Kidney epithelial cell (primary cell): ENCODE measurements around the gene EIF3A. TPM values are rescaled to one million over a fixed set of nuclear protein-coding genes. Genes with fewer than 3 reads are reported as not detected.

ENCODE experiments used
- DNase-seq: peaks from one replicate; pipeline ENCODE4 v3.0.0-alpha.2; 2010; ENCODE audit warnings: low read depth
- H3K27me3 ChIP-seq: 2 replicates; pipeline ENCODE4 v1.6.0; 2011; ENCODE audit warnings: low read length; ENCODE audit not compliant: control insufficient read depth, insufficient read depth
- H3K36me3 ChIP-seq: 2 replicates; pipeline ENCODE4 v1.5.1; 2011; ENCODE audit warnings: low read length; ENCODE audit not compliant: control insufficient read depth, insufficient read depth
- H3K4me3 ChIP-seq: 2 replicates; pipeline ENCODE4 v1.5.1; 2011; ENCODE audit warnings: low read depth, mild to moderate bottlenecking, control low read depth, low read length
- total RNA-seq: library from RNA; depleted of rRNA; stranded (reverse); fragments of >200 nt; gene quantifications from 2 replicates; pipeline ENCODE4 v1.2.3, GENCODE V29; 2015
- TF ChIP-seq, protein P1 (sequence below): IDR thresholded peaks from 2 replicates; pipeline ENCODE4 v1.5.1; 2011; ENCODE audit warnings: mild to moderate bottlenecking, moderate library complexity, low read length, control low read depth, inconsistent platforms; ENCODE audit not compliant: insufficient read depth, poor library complexity, severe bottlenecking

Gene EIF3A
- total RNA-seq, 1 donor from 2014 or later, result 140 TPM

DNA sequence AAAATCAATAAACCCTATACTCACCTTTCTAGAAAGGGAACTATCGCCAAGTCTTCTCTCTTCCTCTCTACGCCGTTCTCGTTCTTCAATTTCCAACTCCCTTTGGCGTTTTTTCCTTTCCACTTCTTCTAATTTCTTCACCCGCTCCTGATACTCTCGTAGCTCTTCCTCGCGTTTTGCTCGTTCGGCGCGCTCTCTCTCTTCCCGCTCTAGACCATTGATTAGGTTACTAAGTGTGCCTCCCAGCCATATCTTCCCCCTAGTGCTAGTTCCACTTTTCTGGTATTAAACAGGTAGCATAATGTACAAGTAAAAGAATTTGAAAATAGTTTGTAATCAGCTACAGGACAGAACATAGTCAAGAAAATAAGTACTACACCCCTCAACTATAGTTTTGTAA lies 30.8 kb downstream of the EIF3A start:
- Histone ChIP-seq H3K27me3 (no peaks in the 10 kb centered on the region), H3K4me3 (no peak overlapping the region), H3K36me3 (peaks cover 2% of the 10 kb centered on the region)
- DNase-seq, result no peak
- TF ChIP-seq, protein P1, sequence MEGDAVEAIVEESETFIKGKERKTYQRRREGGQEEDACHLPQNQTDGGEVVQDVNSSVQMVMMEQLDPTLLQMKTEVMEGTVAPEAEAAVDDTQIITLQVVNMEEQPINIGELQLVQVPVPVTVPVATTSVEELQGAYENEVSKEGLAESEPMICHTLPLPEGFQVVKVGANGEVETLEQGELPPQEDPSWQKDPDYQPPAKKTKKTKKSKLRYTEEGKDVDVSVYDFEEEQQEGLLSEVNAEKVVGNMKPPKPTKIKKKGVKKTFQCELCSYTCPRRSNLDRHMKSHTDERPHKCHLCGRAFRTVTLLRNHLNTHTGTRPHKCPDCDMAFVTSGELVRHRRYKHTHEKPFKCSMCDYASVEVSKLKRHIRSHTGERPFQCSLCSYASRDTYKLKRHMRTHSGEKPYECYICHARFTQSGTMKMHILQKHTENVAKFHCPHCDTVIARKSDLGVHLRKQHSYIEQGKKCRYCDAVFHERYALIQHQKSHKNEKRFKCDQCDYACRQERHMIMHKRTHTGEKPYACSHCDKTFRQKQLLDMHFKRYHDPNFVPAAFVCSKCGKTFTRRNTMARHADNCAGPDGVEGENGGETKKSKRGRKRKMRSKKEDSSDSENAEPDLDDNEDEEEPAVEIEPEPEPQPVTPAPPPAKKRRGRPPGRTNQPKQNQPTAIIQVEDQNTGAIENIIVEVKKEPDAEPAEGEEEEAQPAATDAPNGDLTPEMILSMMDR, result no peak

DNA sequence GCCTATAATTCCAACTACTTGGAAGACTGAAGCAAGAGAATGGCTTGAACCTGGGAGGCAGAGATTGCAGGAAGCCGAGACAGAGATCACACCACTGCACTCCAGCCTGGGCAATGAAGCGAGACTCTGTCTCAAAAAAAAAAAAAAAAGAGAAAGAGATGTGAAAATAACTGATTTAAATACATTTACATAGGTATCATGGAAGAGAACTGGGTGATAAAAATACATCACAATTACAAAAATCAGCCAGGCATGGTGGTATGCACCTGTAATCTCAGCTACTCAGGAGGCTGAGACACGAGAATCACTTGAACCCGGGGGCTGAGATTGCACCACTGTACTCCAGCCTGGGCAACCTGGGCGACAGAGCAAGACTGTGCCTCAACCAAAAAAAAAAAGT lies 31.3 kb downstream of the EIF3A start:
- Histone ChIP-seq H3K27me3 (no peaks in the 10 kb centered on the region), H3K36me3 (peaks cover 2% of the 10 kb centered on the region), H3K4me3 (no peak overlapping the region)
- TF ChIP-seq, protein P1, result no peak
- no peak for DNase-seq

DNA sequence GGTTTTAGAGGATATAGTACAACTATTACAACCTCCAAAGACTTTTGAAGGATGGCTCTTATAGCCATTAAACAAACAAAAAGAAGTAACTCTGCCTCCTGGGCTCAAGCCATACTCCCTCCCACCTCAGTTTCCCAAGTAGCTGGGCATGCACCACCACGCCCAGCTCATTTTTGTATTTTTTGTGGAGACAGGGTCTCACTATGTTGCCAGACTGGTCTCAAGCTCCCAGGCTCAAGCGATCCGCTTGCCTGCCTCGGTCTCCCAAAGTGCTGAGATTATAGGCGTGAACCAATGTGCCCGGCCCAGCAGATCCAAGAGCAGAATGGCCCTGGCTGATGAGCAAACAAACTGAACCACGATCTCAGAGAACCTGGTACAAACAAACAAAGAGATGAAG lies 35.1 kb downstream of the EIF3A start:
- Histone ChIP-seq H3K36me3 (peaks cover 1% of the 10 kb centered on the region), H3K4me3 (no peak overlapping the region), H3K27me3 (no peaks in the 10 kb centered on the region)
- DNase-seq, result no peak
- TF ChIP-seq, protein P1, result no peak

DNA sequence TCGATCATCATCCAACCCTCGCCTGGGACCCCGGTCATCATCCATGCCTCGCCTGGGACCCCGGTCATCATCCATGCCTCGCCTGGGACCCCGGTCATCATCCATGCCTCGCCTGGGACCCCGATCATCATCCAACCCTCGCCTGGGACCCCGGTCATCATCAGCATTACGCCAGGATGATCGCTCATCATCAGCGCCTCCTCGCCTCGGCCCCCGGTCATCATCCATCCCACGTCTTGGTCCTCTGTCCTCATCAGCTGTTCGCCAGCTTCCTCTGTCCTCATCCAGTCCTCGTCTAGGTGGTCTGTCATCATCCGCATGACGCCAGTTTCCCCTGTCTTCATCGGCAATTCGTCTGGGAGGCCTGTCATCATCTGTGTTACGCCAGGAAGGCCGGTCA lies 38.4 kb downstream of the EIF3A start:
- TF ChIP-seq, protein P1, result no peak
- H3K27me3 ChIP-seq, result no peaks in the 10 kb centered on the region
- no peak overlapping the region for H3K4me3 ChIP-seq
- H3K36me3 ChIP-seq, result peaks cover 1% of the 10 kb centered on the region
- no peak for DNase-seq

DNA sequence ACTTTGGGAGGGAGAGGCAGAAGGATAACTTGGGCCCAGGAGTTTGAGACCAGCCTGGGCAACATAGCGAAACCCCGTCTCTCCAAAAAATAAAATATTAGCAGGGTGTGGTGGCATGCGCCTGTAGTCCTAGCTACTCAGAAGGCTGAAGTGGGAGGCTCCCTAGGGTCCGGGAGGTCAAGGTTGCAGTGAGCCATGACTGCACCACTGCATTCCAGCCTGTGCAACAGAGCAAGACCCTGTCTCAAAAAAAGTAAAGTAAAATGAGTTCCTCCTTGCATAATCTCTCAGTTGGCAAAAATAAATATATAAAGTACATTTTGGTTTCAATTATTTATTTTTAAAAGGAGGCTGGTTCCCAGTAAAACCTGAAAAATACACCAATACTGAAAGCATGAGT lies 39.3 kb downstream of the EIF3A start:
- Histone ChIP-seq H3K27me3 (no peaks in the 10 kb centered on the region), H3K4me3 (no peak overlapping the region), H3K36me3 (peaks cover 1% of the 10 kb centered on the region)
- DNase-seq, result no peak
- TF ChIP-seq, protein P1, result no peak

DNA sequence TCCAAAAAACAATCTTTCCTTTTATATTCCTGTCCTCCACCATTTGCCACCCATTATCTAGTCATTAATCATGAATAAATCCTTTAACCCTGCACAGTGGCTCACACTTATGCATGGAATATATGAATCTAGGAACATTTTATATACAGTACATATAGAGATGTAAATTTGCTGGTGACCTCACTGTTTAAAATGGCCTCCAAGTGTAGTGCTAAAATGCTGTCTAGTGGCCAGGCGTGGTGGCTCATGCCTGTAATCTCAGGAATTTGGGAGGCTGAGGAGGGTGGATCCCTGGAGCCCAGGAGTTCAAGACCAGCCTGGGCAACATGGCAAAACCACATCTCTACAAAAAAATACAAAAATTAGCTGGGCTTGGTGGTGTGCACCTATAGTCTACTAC lies 41.5 kb downstream of the EIF3A start:
- no peaks in the 10 kb centered on the region for H3K36me3 ChIP-seq
- TF ChIP-seq, protein P1, result no peak
- DNase-seq, result no peak
- no peak overlapping the region for H3K4me3 ChIP-seq
- no peaks in the 10 kb centered on the region for H3K27me3 ChIP-seq
